IPS-11a (cell line): ENCODE measurements around the gene FAM184B.

Experiments
- H3K4me3 ChIP-seq: one replicate; pipeline ENCODE4 v1.5.1; 2013; ENCODE audit warnings: low read depth, low read length, control low read depth

FAM184B gene

DNA sequence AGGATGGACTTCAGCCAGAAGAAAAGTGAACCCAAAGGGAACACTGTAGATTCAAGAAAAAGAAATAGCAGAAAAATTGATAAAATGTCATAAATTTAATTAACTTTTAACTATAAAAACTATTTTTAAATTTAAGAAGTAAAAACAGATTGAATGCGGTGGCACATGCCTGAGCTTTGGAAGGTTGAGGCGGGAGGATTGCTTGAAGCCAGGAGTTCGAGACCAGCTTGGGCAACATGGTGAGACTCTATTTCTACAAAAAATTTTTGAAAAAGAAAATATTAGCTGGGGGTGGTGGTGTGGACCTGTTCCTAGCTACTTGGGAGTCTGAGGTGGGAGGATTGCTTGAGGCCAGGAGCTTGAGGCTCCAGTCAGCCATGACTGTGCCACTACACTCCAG lies 3.0 kb downstream of the FAM184B start:
- H3K4me3 ChIP-seq: no peak overlapping the region

DNA sequence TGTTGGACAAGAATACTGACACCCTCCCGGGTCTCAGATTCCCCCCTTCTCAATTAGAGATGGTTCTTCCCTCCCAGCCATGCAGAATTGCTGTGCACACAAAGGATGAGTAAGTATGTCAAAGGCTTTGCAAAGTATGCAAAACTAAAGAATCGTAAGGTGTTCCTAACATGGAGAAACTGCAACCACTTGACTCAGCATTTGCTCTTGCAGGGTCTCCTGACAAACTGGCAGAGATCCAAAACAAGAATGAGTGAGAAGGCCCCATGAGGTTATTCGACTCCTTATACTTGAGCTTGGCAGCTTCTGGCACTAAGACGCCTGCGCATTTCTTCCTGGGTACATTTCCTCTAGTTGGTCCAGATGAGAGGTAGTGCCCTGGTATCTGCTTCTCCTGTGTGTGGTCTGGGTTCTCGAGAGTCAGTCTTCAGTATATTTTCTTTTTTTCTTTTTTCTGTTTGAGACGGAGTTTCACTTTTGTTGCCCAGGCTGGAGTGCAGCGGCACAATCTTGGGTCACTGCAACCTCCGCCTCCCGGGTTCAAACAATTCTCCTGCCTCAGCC lies 8.2 kb downstream of the FAM184B start:
- H3K4me3 ChIP-seq: no peak overlapping the region

DNA sequence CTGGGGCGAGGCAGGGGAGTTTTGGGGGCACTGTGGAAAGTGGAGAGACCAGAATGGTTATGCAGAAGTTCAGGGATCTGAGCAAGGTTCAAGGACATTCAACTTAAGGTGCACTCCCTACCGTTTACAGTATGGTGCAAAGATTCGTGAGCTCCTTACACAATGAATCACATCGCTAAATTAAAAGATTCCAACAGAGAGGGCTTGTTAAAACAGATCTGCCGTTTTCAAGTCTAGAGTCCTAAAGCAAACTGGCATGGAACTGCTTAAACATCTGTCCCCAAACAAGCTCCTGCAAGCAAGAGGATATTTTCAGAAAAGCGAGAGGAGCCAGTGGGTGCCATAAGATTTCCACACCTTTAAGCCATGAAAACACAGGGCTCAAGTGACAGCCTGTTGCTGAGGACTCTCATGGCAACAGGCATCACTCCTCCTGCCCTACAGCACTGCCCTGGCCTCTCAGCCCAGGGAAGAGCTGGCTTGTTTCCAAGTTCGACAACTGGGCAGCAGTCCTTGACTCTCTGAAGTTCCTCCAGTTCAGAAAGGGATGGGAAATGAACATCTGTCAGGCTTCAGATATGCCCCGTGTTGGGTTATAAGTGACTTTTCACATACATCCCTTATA lies 10.0 kb downstream of the FAM184B start:
- H3K4me3 ChIP-seq: no peak overlapping the region

DNA sequence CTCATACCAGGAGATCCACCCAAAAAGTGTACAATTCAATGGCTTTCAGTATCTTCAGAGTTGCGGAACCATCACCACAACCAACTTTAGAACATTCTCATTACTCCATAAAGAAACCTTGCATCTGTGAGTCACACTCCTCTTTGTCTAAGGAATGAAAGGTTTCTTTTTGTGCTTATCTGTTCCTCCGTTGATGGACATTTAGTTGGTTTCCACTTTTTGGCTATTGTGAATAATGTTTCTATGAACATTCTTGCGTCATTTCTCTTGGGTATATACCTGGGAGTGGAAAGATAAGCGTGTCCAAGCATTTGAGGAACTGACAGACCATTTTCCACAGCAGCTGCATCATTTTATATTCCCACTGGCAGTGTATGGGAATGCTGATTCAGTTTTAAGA lies 10.6 kb downstream of the FAM184B start:
- H3K4me3 ChIP-seq: no peak overlapping the region

DNA sequence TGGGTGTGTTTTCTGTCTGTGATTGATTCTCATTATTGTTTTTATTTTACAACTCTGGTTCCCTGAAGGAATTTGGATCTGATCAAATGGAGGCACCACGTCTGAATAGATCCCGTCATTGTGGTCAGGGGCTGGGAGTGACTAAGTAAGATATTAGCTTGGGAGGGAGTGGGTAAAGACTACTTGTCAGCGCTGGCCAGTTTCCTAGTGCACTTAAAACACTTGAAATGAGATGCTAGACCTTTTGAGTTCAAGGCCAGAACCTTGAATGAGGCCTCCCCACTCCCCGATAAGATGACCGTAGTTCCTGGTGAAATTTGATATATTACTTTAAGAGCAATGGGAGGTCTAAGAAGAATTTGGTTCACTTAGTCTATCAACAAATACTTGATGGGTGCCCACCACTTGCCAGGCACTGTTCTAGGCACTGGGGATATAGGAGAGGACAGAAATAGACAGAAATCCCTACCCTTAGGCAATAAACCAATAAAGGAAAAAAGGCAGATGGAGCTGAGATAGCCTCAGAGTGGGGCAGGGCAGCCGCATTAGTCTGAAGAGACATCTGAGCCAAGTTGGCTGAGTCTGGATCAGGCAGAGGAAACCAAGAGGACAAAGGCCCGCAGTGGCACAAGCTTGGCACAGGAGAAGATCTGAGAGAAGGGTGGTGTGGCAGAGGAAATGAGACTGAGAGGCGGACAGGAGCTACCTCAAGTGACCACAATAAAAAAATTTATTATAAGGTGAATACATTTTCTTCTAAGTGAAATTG lies 11.8 kb downstream of the FAM184B start:
- H3K4me3 ChIP-seq: no peak overlapping the region

DNA sequence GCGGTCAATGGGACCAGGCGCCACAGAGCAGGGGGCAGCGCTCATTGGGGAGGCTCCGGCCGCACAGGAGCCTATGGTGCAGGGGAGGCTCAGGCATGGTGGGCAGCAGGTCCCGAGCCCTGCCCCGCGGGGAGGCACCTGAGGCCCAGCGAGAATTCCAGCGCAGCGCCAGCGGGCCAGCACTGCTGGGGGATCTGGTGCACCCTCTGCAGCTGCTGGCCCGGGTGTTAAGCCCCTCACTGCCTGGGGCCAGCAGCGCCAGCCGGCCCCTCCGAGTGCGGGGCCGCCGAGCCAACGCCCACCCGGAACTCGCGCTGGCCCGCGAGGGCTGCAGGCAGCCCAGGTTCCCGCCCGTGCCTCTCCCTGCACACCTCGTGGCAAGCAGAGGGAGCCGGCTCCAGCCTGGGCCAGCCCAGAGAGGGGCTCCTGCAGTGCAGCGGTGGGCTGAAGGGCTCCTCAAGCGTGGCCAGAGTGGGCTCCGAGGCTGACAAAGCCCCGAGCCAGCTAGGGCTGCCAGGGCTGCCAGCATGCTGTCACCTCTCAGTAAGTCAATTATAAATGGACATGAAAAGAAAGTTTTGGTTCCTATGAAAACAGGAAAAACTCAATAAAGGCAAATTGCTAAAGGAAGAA lies 14.5 kb downstream of the FAM184B start:
- no peak overlapping the region for H3K4me3 ChIP-seq

DNA sequence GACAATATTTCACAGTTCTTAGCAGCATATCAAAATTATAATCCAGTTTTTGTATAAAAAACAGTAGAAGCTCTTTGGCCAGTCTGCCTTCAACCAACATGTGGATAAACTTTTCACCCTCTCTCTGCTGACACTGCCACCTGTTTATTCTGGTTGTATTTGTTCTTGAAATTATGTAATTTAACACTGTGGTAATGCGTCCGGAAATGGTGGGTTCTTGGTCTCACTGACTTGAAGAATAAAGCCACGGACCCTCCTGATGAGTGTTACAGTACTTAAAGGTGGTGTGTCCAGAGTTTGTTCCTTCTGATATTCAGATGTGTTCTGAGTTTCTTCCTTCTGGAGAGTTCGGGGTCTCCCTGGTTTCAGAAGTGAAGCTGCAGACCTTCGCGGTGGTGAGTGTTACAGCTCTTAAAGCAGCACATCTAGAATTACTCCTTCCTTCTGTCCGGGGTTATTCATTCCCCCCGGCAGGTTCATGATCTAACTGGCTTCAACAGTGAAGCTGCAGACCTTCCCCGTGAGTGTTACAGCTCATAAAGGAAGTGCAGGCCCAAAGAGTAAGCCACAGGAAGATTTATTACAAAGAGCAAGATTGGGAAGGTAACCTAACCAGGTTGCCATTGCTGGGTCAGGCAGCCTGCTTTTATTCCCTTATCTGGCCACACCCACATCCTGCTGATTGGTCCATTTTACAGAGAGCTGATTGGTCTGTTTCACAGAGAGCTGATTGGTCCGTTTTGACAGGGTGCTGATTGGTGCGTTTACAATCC lies 15.7 kb downstream of the FAM184B start:
- no peak overlapping the region for H3K4me3 ChIP-seq

DNA sequence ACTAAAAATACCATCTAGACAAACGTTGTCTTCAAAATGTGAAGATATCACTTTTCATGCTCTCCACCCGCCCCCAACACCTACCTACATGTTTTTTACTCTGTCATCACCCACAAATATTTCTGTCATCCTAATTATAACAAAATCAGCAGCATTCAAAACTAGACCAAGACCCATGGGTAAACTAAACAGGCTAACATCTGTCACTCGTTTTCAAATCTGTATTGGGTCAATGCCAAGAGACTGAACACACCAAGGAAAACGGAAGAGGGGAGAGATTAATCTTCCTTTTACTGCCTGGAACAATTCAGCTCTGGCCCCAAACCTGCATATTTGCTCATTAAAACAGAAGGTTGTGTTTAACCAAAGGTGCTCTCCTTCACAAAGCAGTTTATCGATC lies 17.5 kb downstream of the FAM184B start:
- H3K4me3 ChIP-seq: no peak overlapping the region

DNA sequence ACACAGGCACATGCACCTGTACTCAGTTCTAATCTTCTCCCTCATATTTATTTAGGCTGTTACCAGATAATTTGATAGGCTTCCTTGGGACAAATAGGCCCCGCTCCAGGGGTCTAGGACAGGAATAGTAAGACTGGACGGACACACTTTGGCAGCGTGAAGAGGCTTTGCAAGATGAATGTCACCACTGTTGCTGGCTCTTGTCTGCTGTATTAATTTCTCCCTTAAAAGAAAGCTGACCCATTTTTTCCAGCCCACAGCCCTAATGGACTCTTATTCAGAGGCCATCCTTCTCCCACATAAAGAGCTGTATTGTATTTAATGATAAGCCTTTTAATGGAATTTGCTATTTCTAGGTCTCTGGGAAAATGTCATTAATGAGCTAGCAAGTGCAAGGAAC lies 18.0 kb downstream of the FAM184B start:
- H3K4me3 ChIP-seq: no peak overlapping the region

DNA sequence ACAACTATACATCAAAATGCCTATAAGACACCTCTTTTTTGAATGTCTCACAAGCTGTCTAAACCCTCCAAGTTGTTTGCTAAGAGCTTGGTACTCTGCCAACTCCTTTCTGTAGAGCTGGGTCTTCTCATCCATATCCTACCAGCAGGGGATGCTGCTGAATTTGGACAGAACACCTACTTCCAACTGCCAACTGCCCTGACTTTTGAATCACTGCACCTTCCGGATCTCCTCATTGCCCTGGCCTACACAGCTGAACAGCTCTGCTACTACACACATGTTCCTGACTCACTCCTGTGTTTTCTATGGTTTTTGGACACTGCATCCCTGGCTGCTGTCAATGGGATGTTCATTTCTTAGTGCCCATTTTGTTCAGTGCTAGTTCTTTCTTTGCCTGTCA lies 18.7 kb downstream of the FAM184B start:
- no peak overlapping the region for H3K4me3 ChIP-seq

DNA sequence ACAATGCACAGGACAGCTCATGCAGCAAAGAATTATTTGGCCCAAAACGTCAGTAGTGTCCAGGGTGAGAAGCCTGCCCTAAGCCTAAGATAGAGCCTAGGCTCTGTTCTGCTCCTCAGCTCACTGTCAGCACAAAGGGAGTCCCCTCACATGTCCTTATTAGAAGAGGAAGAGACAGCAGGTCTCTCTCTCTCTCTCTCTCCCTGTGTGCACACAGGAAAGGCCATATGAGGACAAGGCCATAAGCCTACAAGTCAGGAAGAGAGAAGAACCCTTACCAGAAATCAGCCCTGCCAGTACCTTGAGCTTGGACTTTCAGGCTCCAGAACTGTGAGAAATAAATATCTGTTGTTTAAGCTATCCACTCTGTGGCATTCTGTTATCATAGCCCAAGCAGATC lies 20.4 kb downstream of the FAM184B start:
- H3K4me3 ChIP-seq: no peak overlapping the region

DNA sequence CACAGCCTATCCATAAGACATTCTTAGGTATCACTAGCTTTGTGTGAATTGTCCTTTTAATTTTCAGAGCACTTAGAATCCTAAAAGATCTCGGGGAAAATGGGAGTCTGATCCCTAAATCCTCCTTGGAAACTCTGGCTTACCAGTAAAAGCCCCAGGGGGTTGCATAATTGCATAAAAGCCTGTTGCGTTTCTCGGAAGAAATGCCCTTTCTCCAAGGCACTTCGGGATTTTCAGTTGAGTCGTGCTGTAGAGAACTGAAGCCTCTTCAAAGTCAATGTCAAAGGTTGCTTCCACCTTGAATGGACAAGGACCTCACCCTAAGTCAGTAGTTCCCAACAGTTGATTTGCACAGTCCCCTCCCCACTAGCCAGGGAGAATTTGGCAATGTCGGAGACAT lies 20.8 kb downstream of the FAM184B start:
- no peak overlapping the region for H3K4me3 ChIP-seq

DNA sequence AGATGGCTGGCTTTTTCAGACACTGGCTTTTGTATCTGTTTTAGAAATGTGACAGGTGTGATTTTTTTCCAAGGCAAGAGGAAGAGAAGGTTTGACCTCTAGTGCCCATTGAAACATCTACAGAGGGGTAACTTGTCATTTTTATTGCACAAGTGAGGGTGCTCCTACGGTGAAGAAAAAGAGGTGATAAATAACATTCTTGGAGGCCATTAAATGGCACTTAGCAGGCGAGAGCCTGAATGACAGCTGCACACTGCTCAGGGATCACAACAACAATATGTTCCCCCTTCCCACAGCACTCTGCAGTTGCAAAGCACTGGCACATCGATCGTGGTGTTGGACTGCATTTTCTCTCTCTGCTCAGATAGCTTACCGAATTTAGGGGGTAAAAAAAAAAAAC lies 22.9 kb downstream of the FAM184B start:
- no peak overlapping the region for H3K4me3 ChIP-seq

DNA sequence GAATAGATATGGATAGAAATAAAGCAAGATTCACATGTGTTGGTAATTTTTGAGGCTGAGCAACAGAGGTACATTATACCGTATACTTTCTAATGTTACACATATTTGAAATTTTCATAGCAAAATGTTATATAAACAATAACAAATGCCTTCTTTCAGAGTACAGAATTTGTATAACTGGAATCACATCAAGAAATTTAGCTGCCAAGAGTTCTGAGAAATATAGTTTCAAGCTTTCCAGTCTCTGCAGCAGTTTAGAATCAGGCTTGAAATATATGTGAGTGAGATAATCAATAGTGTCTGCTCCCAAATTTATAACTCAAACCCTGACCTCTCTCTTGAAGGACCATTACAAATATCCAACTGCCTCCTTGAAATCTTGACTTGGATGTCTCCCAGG lies 23.8 kb downstream of the FAM184B start:
- no peak overlapping the region for H3K4me3 ChIP-seq

DNA sequence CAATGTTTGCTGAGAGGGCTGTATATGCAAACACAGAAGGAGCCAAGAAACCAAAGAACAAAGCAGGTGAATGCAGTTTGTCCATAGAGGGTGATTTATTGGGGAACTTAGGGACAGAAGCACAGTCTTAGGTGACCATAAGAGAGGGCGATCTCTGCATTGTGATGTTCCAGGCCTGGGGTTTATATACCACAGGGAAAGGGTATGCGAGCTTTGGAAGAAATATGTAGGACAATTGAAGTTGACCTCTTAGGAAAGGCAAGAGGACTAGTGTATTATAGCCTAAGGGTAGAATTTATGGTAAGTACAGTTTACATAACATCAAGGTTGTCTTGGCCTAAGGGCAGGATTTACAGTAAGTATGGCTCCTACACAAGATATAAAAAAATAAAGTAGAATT lies 27.8 kb downstream of the FAM184B start:
- no peak overlapping the region for H3K4me3 ChIP-seq

DNA sequence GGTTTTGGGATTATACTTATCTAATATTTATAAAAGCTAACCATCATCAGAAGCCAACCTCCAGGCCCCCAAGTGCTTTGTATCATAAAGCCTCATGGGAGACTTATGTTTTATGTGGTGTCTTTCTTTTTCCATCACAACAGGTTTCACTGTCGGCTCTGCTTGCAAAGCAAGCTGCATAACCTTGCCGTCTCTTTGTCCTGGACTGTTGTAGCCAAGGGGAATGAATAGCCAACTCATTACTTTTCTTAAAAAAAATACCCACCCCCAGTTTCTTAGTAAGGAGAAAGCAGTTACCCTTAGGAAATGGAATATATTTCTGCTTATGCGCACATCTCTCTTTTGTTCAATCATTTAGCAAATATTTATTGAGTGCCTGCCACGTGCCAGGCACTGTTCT lies 40.7 kb downstream of the FAM184B start:
- H3K4me3 ChIP-seq: no peak overlapping the region

DNA sequence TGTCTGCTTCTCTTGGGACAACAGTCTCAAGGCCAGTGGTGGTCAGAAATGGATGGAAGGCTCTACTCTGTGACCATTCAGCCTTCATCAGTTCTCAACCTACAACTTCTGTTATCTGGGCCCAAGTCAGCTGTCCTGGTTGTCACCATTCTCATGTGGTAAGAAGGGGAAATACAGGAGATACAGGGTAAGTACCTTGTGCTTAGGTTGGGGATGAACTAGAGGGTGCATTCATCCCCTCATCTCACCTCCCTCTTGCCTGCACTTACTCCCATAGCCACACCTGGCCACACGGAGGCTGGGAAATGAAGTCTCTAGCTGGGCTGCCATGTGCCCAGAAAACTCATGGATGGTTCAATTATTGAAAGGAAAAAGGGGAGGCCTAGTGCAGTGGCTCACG lies 44.9 kb downstream of the FAM184B start:
- no peak overlapping the region for H3K4me3 ChIP-seq

DNA sequence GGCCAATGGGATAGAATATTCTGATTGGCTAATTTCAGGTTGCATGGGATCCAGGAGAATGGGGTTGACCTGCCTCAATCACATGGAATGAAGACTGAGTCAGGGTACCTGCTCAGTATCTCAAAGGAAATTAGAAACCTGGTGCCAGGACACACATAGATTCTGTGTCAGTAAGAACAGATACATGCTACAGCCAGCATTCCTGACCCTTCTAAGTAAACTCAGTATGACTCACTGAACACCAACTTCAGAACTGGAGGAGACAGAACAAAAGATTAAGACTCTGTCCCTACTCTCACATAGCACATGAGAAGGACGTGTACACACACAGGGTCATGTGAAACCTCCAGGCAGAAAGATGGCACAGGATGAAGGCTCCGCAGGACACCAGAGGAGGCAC lies 54.5 kb downstream of the FAM184B start:
- H3K4me3 ChIP-seq: no peak overlapping the region

DNA sequence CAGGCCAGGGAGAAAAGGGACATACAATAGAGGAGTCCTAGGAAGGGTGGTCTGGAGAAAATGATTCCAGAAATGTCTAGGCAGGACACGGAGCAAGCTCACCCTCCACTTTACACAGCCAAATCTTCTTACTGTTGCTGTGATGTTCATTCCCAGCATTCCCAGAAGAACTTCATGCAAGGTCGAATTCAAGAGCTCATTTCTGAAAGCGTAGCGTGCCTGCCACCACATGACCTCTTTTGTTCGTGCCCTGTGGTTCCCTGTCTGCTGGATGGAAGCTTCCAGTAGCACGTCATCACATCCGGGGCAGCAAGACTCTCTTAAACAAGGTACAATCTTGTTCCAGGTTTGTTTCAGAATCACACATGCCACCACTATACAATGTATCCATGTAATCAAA lies 57.8 kb downstream of the FAM184B start:
- no peak overlapping the region for H3K4me3 ChIP-seq

DNA sequence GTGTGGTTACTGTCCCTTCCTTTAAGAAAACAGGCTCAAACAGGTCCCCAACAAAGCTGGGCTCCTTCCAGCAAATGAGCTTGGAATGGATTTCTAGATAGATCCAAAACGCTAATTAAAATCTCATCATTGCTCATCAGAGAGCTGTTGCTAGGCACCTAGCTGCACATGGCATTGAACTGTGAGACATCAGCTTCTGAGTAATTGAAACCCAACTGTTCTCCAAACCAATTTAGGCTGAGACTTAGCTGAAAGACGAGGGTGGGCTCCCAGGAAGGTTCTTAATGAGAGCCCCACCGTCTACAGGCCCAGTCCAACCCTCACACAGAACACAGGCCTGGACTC lies 59.1 kb downstream of the FAM184B start:
- no peak overlapping the region for H3K4me3 ChIP-seq
